Fibroblast of lung (primary cell): ENCODE measurements around the gene JMJD4. TPM values are rescaled to one million over a fixed set of nuclear protein-coding genes. Genes with fewer than 3 reads are reported as not detected.
A peak's percentile ranks its signal among the peaks of the same experiment; 100 is the strongest.

Experiments
- DNase-seq, 2 donors: peaks; one replicate each; pipeline versions ENCODE4 v3.0.0 to v3.0.0-alpha.2; 2010; ENCODE audit warnings: low read depth in 2 of 2
- H2AFZ ChIP-seq: 2 replicates; pipeline ENCODE4 v1.5.1; 2012; ENCODE audit warnings: low read length, control low read depth, inconsistent platforms
- H3K27ac ChIP-seq: 2 replicates; pipeline ENCODE4 v1.5.1; 2011; ENCODE audit warnings: low read length, control low read depth; ENCODE audit not compliant: insufficient read depth
- H3K27me3 ChIP-seq: 2 replicates; pipeline ENCODE4 v1.5.1; 2011; ENCODE audit warnings: mild to moderate bottlenecking, low read length; ENCODE audit not compliant: control insufficient read depth, insufficient read depth
- H3K36me3 ChIP-seq: 2 replicates; pipeline ENCODE4 v1.5.1; 2011; ENCODE audit warnings: low read length; ENCODE audit not compliant: control insufficient read depth, insufficient read depth
- H3K4me1 ChIP-seq: 2 replicates; pipeline ENCODE4 v1.5.1; 2011; ENCODE audit warnings: low read length; ENCODE audit not compliant: control insufficient read depth, insufficient read depth; ENCODE audit errors: extremely low read depth
- H3K4me2 ChIP-seq: 2 replicates; pipeline ENCODE4 v1.5.1; 2011; ENCODE audit warnings: low read length, control low read depth; ENCODE audit not compliant: insufficient read depth; ENCODE audit errors: extremely low read depth
- H3K4me3 ChIP-seq, 4 experiments: fragments of 200-600 bp in 1 of 4; sonication (generic) in 1 of 4; replicated peaks in 1 of 4; 2 replicates each; pipeline ENCODE4 v1.5.1; 2011 to 2016; ENCODE audit warnings: low read length in 4 of 4, low read depth in 3 of 4, mild to moderate bottlenecking in 3 of 4, control low read depth in 2 of 4, inconsistent platforms in 1 of 4, mixed read lengths in 1 of 4; ENCODE audit not compliant: insufficient read depth in 1 of 4; ENCODE audit errors: control extremely low read depth in 1 of 4
- H3K79me2 ChIP-seq: 2 replicates; pipeline ENCODE4 v1.5.1; 2012; ENCODE audit warnings: mild to moderate bottlenecking, low read length, inconsistent platforms; ENCODE audit not compliant: control insufficient read depth, insufficient read depth
- H3K9ac ChIP-seq: 2 replicates; pipeline ENCODE4 v1.5.1; 2011; ENCODE audit warnings: mild to moderate bottlenecking, low read length, control low read depth; ENCODE audit not compliant: insufficient read depth
- H3K9me3 ChIP-seq: 2 replicates; pipeline ENCODE4 v1.5.1; 2012; ENCODE audit warnings: low read depth, low read length; ENCODE audit not compliant: control insufficient read depth, insufficient read depth
- H4K20me1 ChIP-seq: 2 replicates; pipeline ENCODE4 v1.5.1; 2011; ENCODE audit warnings: low read length; ENCODE audit not compliant: control insufficient read depth, insufficient read depth; ENCODE audit errors: extremely low read depth
- EZH2 ChIP-seq: IDR thresholded peaks from 2 replicates; pipeline ENCODE4 v1.5.1; 2012; ENCODE audit warnings: low read length, control low read depth, mild to moderate bottlenecking; ENCODE audit errors: missing control alignments
- polyA plus RNA-seq, 2 donors: library from polyadenylated mRNA; depleted of rRNA in 1 of 2; stranded (reverse) in 1 of 2; unstranded in 1 of 2; fragments of >200 nt; gene quantifications; 2 replicates each; pipeline ENCODE4 v1.2.1, GENCODE V29; 2011 to 2012; ENCODE audit warnings: missing spikeins in 1 of 2
- total RNA-seq: library from RNA; depleted of rRNA; stranded (reverse); fragments of >200 nt; gene quantifications from 2 replicates; pipeline ENCODE4 v1.2.1, GENCODE V29; 2014
- TF ChIP-seq, protein P1 (sequence below), 2 donors: IDR thresholded peaks in 1 of 2; conservative IDR thresholded peaks in 1 of 2; 1 replicate in 1 of 2; 2 replicates in 1 of 2; pipeline ENCODE4 v1.5.1; 2011 to 2012; ENCODE audit warnings: low read length in 2 of 2, control low read depth in 1 of 2, inconsistent platforms in 1 of 2, low read depth in 1 of 2, mild to moderate bottlenecking in 1 of 2

Gene JMJD4
- total and polyA plus RNA-seq, 2 donors (not counting 1 experiment from before 2014, with no cell fraction given), result 12.1 to 26.4 TPM

DNA sequence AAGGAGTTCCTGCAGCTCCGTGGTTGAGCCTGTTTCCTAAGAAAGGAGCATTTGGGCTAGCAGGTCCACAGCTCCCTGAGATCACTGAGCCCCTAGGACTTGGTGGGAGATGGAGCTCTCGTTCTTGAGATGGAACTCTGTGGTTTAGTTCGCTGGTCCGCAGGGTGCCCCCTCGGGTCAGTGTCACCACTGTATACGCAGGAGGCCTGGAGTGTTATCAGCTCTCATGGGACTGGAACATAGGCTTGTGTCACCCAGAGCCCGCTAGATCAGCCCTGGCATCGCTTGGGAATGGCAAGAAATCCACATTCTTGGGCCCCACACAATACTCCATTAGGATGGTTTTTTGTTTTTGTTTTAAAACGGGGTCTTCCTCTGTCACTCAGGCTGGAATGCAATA is 3.7 kb upstream of the JMJD4 start:
- Histone ChIP-seq H3K4me3 (no peak overlapping the region), H3K36me3 (peaks cover 1% of the 10 kb centered on the region), H4K20me1 (no peaks in the 10 kb centered on the region), H3K9ac (no peak overlapping the region), H2AFZ (no peak overlapping the region), H3K27ac (no peak overlapping the region), H3K4me2 (no peak overlapping the region), H3K79me2 (peaks cover 69% of the 10 kb centered on the region), H3K4me1 (peaks cover 4% of the 10 kb centered on the region), H3K9me3 (no peaks in the 10 kb centered on the region), H3K27me3 (no peaks in the 10 kb centered on the region)
- TF ChIP-seq, protein P1, sequence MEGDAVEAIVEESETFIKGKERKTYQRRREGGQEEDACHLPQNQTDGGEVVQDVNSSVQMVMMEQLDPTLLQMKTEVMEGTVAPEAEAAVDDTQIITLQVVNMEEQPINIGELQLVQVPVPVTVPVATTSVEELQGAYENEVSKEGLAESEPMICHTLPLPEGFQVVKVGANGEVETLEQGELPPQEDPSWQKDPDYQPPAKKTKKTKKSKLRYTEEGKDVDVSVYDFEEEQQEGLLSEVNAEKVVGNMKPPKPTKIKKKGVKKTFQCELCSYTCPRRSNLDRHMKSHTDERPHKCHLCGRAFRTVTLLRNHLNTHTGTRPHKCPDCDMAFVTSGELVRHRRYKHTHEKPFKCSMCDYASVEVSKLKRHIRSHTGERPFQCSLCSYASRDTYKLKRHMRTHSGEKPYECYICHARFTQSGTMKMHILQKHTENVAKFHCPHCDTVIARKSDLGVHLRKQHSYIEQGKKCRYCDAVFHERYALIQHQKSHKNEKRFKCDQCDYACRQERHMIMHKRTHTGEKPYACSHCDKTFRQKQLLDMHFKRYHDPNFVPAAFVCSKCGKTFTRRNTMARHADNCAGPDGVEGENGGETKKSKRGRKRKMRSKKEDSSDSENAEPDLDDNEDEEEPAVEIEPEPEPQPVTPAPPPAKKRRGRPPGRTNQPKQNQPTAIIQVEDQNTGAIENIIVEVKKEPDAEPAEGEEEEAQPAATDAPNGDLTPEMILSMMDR (conservative IDR thresholded peaks at IDR 0.05 in 1 of 2, IDR thresholded peaks at IDR 0.05 in 1 of 2; ENCODE audit: low read depth in 1 of 2, low read length in 2 of 2), result no peak
- no peak for TF ChIP-seq EZH2
- no peak for DNase-seq

DNA sequence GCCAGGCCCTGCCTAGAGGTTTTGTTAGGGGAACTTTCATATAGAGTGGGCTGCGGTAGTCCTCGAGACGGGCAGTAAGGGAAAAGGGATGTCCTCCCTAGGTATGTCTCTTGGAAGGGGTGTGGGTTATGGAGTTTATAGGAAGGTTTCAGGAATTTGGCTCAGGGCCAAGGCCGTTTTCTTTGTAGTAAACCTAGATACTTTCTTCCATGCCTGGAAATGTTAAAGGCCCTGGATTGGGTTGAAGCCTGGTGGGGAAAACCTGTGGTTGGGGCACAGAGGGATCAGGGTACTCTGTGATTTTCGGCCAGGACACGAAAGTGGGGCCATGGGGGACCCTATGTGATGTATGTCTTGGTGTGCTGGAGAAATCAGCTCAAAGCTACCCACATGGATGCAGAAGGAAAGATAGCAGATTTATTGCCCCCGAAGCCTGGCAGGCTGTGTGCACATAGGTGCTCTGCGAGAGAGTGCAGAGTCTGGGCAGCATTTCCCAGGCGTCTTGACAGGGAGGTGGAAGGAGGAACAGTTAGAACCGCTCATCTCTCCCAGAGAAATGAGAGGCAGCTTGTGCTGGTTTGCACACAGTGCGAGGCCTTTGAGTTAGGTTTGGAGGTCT is 1.8 kb upstream of the JMJD4 start:
- TF ChIP-seq, protein P1 (conservative IDR thresholded peaks at IDR 0.05 in 1 of 2, IDR thresholded peaks at IDR 0.05 in 1 of 2; ENCODE audit: low read depth in 1 of 2, low read length in 2 of 2), result no peak
- TF ChIP-seq EZH2, result no peak
- Histone ChIP-seq H3K79me2 (peaks cover 65% of the 10 kb centered on the region), H3K4me3 (no peak overlapping the region), H4K20me1 (no peaks in the 10 kb centered on the region), H3K4me2 (no peak overlapping the region), H3K36me3 (peaks cover 2% of the 10 kb centered on the region), H3K9me3 (no peaks in the 10 kb centered on the region), H3K27ac (no peak overlapping the region), H3K27me3 (no peaks in the 10 kb centered on the region), H3K9ac (no peak overlapping the region), H3K4me1 (peaks cover 4% of the 10 kb centered on the region), H2AFZ (no peak overlapping the region)
- DNase-seq, result no peak

DNA sequence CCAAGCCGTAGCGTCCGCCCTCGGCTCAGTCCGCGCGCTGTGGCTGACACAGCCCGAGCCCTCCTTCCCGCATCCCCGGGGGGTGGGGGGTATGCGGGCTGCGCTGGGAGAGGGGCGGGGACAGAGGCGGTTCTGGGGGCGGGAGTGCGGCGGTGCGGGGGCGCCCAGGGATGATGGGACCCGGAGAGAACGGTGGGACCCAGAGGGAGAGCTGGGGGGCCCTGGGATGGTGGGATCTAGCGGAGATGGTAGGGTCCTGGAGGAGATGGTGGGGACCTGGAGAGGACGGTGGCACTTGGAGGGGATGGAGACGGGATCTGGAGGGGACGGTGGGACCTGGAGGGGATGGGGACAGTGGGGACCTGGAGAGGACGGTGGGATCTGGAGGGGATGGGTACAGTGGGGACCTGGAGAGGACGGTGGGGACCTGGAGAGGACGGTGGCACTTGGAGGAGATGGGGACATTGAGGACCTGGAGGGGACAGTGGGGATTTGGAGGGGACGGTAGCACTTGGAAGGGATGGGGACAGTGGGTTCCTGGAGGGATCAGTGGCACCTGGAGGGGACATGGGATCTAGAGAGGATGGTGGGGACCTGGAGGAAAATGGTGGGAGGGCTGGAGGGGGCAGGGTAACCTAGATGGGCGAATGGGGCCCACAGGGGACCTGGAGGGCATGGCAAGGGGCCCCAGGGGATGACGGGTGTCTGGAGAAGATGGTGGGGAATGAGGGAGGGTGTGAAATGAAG is 610 bp upstream of the JMJD4 start:
- Histone ChIP-seq H3K9ac (peak overlapping the region; percentile 88), H3K4me2 (peak overlapping the region; percentile 98), H2AFZ (peak overlapping the region; percentile 81), H3K79me2 (peaks cover 57% of the 10 kb centered on the region), H3K27me3 (no peaks in the 10 kb centered on the region), H3K9me3 (no peaks in the 10 kb centered on the region), H3K4me1 (peaks cover 4% of the 10 kb centered on the region), H3K27ac (peak overlapping the region; percentile 71), H4K20me1 (no peaks in the 10 kb centered on the region), H3K4me3 (peak overlapping the region; percentile 84 to 92 (median 88)), H3K36me3 (peaks cover 6% of the 10 kb centered on the region)
- no peak for DNase-seq
- TF ChIP-seq, protein P1 (conservative IDR thresholded peaks at IDR 0.05 in 1 of 2, IDR thresholded peaks at IDR 0.05 in 1 of 2; ENCODE audit: low read depth in 1 of 2, low read length in 2 of 2), result no peak
- TF ChIP-seq EZH2, result no peak
